GM11168 (cell line): ENCODE results near the gene ADH1B.
"Not testable (repeated sequence)": the region's sequence is repeated elsewhere in the genome, so short reads cannot be mapped to it uniquely, and the experiment has no call there.

Experiments
- in situ Hi-C: fragments of 300-500 bp; cut with MboI; formaldehyde crosslinking; loops from one replicate; pipeline ENCODE4 v1.12.0; 2022; ENCODE audit warnings: low sequenced_read_pairs; ENCODE audit not compliant: unreplicated experiment

ADH1B gene

GRCh38 chr4:99324979-99325378 is 3.8 kb upstream of the ADH1B start:
- in situ Hi-C loops: no loop called here

GRCh38 chr4:99324361-99324760 is 3.2 kb upstream of the ADH1B start:
- in situ Hi-C loops: no loop called here

- in situ Hi-C loops: no loop called here
Measured at GRCh38 chr4:99323756-99324155, 2.6 kb upstream of the ADH1B start.

- in situ Hi-C loops: not testable (repeated sequence)
Measured at GRCh38 chr4:99317811-99318210, 3.4 kb downstream of the ADH1B start.

GRCh38 chr4:99317354-99317753 is 3.8 kb downstream of the ADH1B start:
- in situ Hi-C loops: no loop called here

GRCh38 chr4:99315839-99316238 is 5.4 kb downstream of the ADH1B start:
- in situ Hi-C loops: no loop called here

- in situ Hi-C loops: no loop called here
Measured at GRCh38 chr4:99314211-99314610, 7.0 kb downstream of the ADH1B start.

GRCh38 chr4:99310389-99310788 is 10.8 kb downstream of the ADH1B start:
- in situ Hi-C loops: no loop called here

GRCh38 chr4:99305638-99306400 is 15.4 kb downstream of the ADH1B start:
- in situ Hi-C loops: no loop called here

- in situ Hi-C loops: no loop called here
Measured at GRCh38 chr4:99301376-99302164, 19.6 kb downstream of the ADH1B start.

- in situ Hi-C loops: no loop called here
Measured at GRCh38 chr4:99300934-99301333, 20.3 kb downstream of the ADH1B start.

GRCh38 chr4:99293357-99293756 is 27.8 kb downstream of the ADH1B start:
- in situ Hi-C loops: no loop called here

- in situ Hi-C loops: no loop called here
Measured at GRCh38 chr4:99290848-99291786, 30.1 kb downstream of the ADH1B start, which contains the start of gene ADH1A. Gene ADH1A, minus strand, starts transcription at chr4:99290985. Its CDS starts 71 bp downstream, at chr4:99290914.

- in situ Hi-C loops: no loop called here
Measured at GRCh38 chr4:99285387-99285786, 35.8 kb downstream of the ADH1B start.

GRCh38 chr4:99282731-99283130 is 38.5 kb downstream of the ADH1B start:
- in situ Hi-C loops: no loop called here

GRCh38 chr4:99281261-99281660 is 39.9 kb downstream of the ADH1B start:
- in situ Hi-C loops: no loop called here

- in situ Hi-C loops: no loop called here
Measured at GRCh38 chr4:99276417-99276816, 44.8 kb downstream of the ADH1B start.

GRCh38 chr4:99275885-99276284 is 45.3 kb downstream of the ADH1B start:
- in situ Hi-C loops: no loop called here

GRCh38 chr4:99275050-99275449 is 46.2 kb downstream of the ADH1B start:
- in situ Hi-C loops: no loop called here

- in situ Hi-C loops: no loop called here
Measured at GRCh38 chr4:99273704-99274103, 47.5 kb downstream of the ADH1B start.
